Stomach (tissue), 9 donors: Measurements from ENCODE around the gene DRC3. TPM values are rescaled to one million over a fixed set of nuclear protein-coding genes. Genes with fewer than 3 reads are reported as not detected.

Experiments
- DNase-seq, 2 donors: peaks; one replicate each; pipeline versions ENCODE4 v3.0.0 to v3.0.0-alpha.2; 2013 to 2019
- H3K27ac ChIP-seq, 5 donors: fragments of 200-600 bp in 4 of 5; sonication (generic) in 4 of 5; one replicate each; pipeline ENCODE4 v1.5.1; 2013 to 2019; ENCODE audit warnings: mild to moderate bottlenecking in 1 of 5, moderate library complexity in 1 of 5
- H3K27me3 ChIP-seq, 3 donors: fragments of 200-600 bp; sonication (generic); one replicate each; pipeline ENCODE4 v1.5.1; 2017 to 2019; ENCODE audit warnings: mixed run types in 1 of 3
- H3K36me3 ChIP-seq, 4 donors: fragments of 200-600 bp; sonication (generic); 1 replicate in 3 of 4; 2 replicates in 1 of 4; pipeline ENCODE4 v1.5.1; 2016 to 2019
- H3K4me1 ChIP-seq, 4 donors: fragments of 200-600 bp; sonication (generic); one replicate each; pipeline ENCODE4 v1.5.1; 2016 to 2019
- H3K4me3 ChIP-seq, 4 donors: fragments of 200-600 bp; sonication (generic) in 3 of 4; one replicate each; pipeline ENCODE4 v1.5.1; 2016 to 2019; ENCODE audit warnings: mild to moderate bottlenecking in 1 of 4
- H3K9me3 ChIP-seq, 4 donors: fragments of 200-600 bp; sonication (generic); one replicate each; pipeline ENCODE4 v1.5.1; 2016 to 2019
- EP300 ChIP-seq: sonication (generic); formaldehyde crosslinking; IDR thresholded peaks from one replicate; pipeline ENCODE4 v1.6.1; 2017; ENCODE audit warnings: antibody characterized with exemption
- POLR2A ChIP-seq, 4 donors: fragments of 450-650 bp; IDR thresholded peaks; one replicate each; pipeline ENCODE4 v1.6.1; 2016; ENCODE audit warnings: antibody characterized with exemption in 4 of 4, control low read depth in 2 of 4, mild to moderate bottlenecking in 1 of 4, moderate library complexity in 1 of 4
- POLR2AphosphoS5 ChIP-seq, 3 donors: sonication (generic); formaldehyde crosslinking; IDR thresholded peaks; one replicate each; pipeline ENCODE4 v1.6.1; 2016; ENCODE audit warnings: antibody characterized with exemption in 3 of 3
- WGBS, 5 donors: extraction: QIAGEN DNeasy Blood & Tissue Kit in 3 of 5; methylation state at CpG; one replicate each; pipeline versions ENCODE4 v1.1.5 to v1.1.7; 2013 to 2018; 5-methylcytosine and 5-hydroxymethylcytosine counted together
- intact Hi-C: fragments of 100-400 bp; cut with DNase I; formaldehyde crosslinking; loops from one replicate; pipeline ENCODE4 v1.15.1; 2023; ENCODE audit warnings: low total_unique reads
- polyA plus RNA-seq, 3 donors: library from polyadenylated mRNA; stranded (reverse); fragments of 200-250 nt; gene quantifications; one replicate each; pipeline ENCODE4 v1.2.3, GENCODE V29; 2013
- total RNA-seq, 5 donors: library from RNA; depleted of rRNA; stranded (reverse); fragments of >200 nt; gene quantifications; one replicate each; pipeline versions ENCODE4 v1.1.0 to v1.2.3, GENCODE V29; 2014 to 2016
- TF ChIP-seq, protein P1 (sequence below), 7 experiments: fragments of 450-650 bp in 4 of 7; fragments of 200-600 bp in 3 of 7; sonication (generic) in 3 of 7; IDR thresholded peaks; one replicate each; pipeline ENCODE4 v1.5.1; 2016 to 2019; ENCODE audit warnings: antibody characterized with exemption in 7 of 7, control low read depth in 2 of 7, mild to moderate bottlenecking in 1 of 7
- donor health status: healthy with polysubstance abuse.
- donor health status: Bipolar disorder and iron deficiency.
- donor health status: healthy.

Gene DRC3
- total and polyA plus RNA-seq, 8 donors = 1.1 to 16.5 (median 1.7) TPM; not detected in 1

DNA sequence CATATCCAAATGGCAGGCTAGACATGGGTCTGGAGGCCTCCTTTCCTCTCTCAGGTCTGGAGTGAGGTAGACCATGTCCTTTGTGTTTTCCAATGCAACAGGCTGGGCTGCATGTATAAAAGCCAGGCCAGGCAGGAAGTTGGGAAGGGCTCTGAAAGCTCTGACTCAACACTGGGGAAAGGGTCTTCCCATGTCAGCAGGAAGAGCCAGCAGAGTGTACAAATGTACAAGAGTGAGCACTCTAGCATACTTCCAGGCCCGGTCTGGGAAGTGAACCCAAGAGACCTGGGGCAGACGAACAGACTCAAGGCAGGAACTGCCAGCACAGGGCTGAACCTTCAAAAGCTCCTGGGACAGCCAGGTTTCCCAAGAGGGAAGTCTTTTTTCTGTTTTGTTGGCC is 59.3 kb downstream of the DRC3 start:
- H3K9me3 ChIP-seq = no peaks in the 10 kb centered on the region
- DNase-seq = peak in 1 of 2 donors; percentile 37
- intact Hi-C loops = no loop called here
- peaks cover 0 to 25% (median 17%) of the 10 kb centered on the region in 4 donors for H3K4me1 ChIP-seq
- H3K36me3 ChIP-seq = peaks cover 0 to 13% (median 12%) of the 10 kb centered on the region in 4 donors
- no peak for TF ChIP-seq EP300
- TF ChIP-seq POLR2AphosphoS5 (IDR thresholded peaks at IDR 0.05) = no peak
- TF ChIP-seq, protein P1, sequence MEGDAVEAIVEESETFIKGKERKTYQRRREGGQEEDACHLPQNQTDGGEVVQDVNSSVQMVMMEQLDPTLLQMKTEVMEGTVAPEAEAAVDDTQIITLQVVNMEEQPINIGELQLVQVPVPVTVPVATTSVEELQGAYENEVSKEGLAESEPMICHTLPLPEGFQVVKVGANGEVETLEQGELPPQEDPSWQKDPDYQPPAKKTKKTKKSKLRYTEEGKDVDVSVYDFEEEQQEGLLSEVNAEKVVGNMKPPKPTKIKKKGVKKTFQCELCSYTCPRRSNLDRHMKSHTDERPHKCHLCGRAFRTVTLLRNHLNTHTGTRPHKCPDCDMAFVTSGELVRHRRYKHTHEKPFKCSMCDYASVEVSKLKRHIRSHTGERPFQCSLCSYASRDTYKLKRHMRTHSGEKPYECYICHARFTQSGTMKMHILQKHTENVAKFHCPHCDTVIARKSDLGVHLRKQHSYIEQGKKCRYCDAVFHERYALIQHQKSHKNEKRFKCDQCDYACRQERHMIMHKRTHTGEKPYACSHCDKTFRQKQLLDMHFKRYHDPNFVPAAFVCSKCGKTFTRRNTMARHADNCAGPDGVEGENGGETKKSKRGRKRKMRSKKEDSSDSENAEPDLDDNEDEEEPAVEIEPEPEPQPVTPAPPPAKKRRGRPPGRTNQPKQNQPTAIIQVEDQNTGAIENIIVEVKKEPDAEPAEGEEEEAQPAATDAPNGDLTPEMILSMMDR (IDR thresholded peaks at IDR 0.05) = no peak
- TF ChIP-seq POLR2A (IDR thresholded peaks at IDR 0.05) = no peak
- no peak overlapping the region for H3K4me3 ChIP-seq
- H3K27me3 ChIP-seq = no peaks in the 10 kb centered on the region
- H3K27ac ChIP-seq = peak overlapping the region in 1 of 5 donors; percentile 28
- WGBS, 5 donors = 53 to 88% (median 65%) methylated on average over 2 of the region's 2 CpGs

DNA sequence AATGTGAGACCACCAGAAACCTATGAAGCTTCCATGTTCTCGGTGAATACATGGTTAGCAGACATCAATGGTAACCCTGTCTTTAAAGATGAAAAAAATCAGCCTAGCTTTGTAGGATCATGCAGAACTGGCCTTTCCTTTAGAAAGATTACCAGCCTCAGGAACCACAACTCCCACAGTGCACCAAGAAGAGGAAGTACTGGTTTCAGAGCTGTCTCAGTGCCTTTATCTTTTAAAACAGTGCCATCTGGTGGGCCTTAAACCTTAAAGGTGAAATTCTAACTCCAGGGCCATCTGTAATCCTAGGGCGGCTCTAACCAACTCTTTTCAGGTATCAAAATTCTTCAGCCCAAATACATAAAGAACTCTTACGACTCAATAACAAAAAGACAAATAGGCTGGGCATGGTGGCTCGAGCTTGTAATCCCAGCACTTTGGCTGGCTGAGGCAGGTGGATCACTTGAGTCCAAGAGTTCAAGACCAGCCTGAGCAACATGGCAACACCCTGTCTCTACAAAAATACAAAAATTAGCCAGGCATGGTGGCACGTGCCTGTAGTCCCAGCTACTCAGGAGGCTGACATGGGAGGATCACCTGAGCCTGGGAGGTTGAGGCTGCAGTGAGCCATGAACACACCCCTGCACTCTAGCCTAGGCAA is 60.9 kb downstream of the DRC3 start:
- H3K27ac ChIP-seq = no peak overlapping the region
- H3K9me3 ChIP-seq = no peaks in the 10 kb centered on the region
- H3K36me3 ChIP-seq = no peaks in the 10 kb centered on the region
- 19 to 34% (median 24%) methylated on average over 4 to 5 of the region's 5 CpGs for WGBS, 5 donors
- H3K4me1 ChIP-seq = peaks cover 13 to 42% (median 33%) of the 10 kb centered on the region in 4 donors
- intact Hi-C loops = no loop called here
- H3K27me3 ChIP-seq = no peaks in the 10 kb centered on the region
- TF ChIP-seq POLR2AphosphoS5 (IDR thresholded peaks at IDR 0.05) (peak in 1 of 3 donors; percentile 79), EP300 (no peak), POLR2A (IDR thresholded peaks at IDR 0.05) (no peak)
- TF ChIP-seq, protein P1 (IDR thresholded peaks at IDR 0.05) = peak in 5 of 7 experiments; percentile 23 to 80 (median 55)
- DNase-seq = peak; percentile 53 to 94
- no peak overlapping the region for H3K4me3 ChIP-seq

DNA sequence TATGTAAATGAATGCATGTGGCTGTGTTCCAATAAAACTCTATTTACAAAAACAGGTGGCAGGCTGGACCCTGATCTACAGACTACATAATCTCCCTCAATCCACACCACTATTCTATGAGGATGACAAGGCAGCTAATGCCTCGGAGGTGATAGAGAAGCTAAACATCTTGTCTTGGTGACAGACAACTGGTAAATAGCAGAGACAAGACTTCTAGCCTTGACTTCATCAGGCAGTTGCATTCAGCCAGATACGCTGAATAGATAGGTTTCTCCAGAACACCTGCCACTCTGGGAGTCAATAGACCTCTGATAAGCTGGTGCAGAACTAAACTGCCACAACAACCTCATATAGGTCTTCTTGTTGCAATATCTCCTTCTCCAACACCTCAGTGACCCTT is 63.0 kb downstream of the DRC3 start:
- WGBS, 5 donors = 34 to 59% (median 49%) methylated on average over 2 of the region's 2 CpGs
- H3K27me3 ChIP-seq = no peaks in the 10 kb centered on the region
- no peaks in the 10 kb centered on the region for H3K9me3 ChIP-seq
- peaks cover 21 to 52% (median 43%) of the 10 kb centered on the region in 4 donors for H3K4me1 ChIP-seq
- intact Hi-C loops = no loop called here
- DNase-seq = no peak
- no peak overlapping the region for H3K27ac ChIP-seq
- TF ChIP-seq POLR2A (IDR thresholded peaks at IDR 0.05) (no peak), POLR2AphosphoS5 (IDR thresholded peaks at IDR 0.05) (no peak), EP300 (no peak)
- TF ChIP-seq, protein P1 (IDR thresholded peaks at IDR 0.05) = no peak
- H3K4me3 ChIP-seq = no peak overlapping the region
- H3K36me3 ChIP-seq = no peaks in the 10 kb centered on the region

DNA sequence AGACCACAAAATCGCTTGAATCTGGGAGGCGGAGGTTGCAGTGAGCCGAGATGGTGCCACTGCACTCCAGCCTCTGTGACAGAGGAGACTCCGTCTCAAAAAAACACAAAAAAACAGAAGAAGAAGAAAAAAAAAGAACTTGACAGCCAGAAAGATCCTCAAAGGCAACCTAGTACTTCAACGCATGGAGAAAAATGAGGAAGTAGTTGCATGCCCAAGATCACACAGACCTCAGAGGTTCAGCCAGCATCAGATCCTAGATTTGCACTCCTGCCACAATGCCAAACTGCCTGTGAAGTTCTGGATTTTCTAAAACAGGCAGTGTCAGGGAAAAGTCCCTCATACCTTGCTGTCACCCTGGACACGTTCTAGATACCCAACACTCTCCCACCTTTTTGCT is 64.8 kb downstream of the DRC3 start:
- Histone ChIP-seq H3K4me3 (peak overlapping the region in 1 of 4 donors; percentile 94), H3K4me1 (peaks cover 27 to 67% (median 54%) of the 10 kb centered on the region in 4 donors), H3K27ac (peak overlapping the region in 1 of 5 donors; percentile 20), H3K36me3 (no peaks in the 10 kb centered on the region), H3K27me3 (no peaks in the 10 kb centered on the region), H3K9me3 (no peaks in the 10 kb centered on the region)
- no peak for TF ChIP-seq POLR2AphosphoS5 (IDR thresholded peaks at IDR 0.05)
- TF ChIP-seq EP300 = no peak
- TF ChIP-seq POLR2A (IDR thresholded peaks at IDR 0.05) = no peak
- TF ChIP-seq, protein P1 (IDR thresholded peaks at IDR 0.05) = no peak
- DNase-seq = no peak
- intact Hi-C loops = no loop called here
- WGBS, 5 donors = 67 to 75% (median 74%) methylated on average over 6 of the region's 6 CpGs
